Measurements from ENCODE around the gene MUC4. TPM values are rescaled to one million over a fixed set of nuclear protein-coding genes. Genes with fewer than 3 reads are reported as not detected.

MUC4 gene
- total and polyA plus RNA-seq, 2 of the 4 experiments (the other 2 are of a cell fraction): not detected

GRCh38 chr3:195844671-195845218, 33.0 kb upstream of the MUC4 start:
- intact Hi-C loops (cut with micrococcal nuclease) (no loop called here), dilution Hi-C loops (cut with HindIII; ENCODE audit: low sequenced_read_pairs, unreplicated experiment) (no loop called here), in situ Hi-C loops (cut with MboI; ENCODE audit: low sequenced_read_pairs) (no loop called here)
- H3K36me3 ChIP-seq (ENCODE audit: control insufficient read depth, insufficient read depth, low read length): no peaks in the 10 kb centered on the region
- ATAC-seq (ENCODE audit: low read depth): no peak
- no peak overlapping the region for H3K14ac ChIP-seq (replicated peaks; ENCODE audit: low read depth, low read length)
- no CpG with 5 or more reads among the region's 7 CpGs for WGBS, 2 experiments (ENCODE audit: extremely low coverage in 2 of 2, insufficient read length in 1 of 2)
- no peak overlapping the region for H3K27ac ChIP-seq (ENCODE audit: insufficient read depth, low read length)
- H2BK120ac ChIP-seq (ENCODE audit: low read depth, low read length): no peak overlapping the region
- peaks cover 2% of the 10 kb centered on the region; the same call in 1 of the 2 replicates for H3K9me1 ChIP-seq (ENCODE audit: insufficient read depth, low read length)
- ChIA-PET CTCF (interaction anchor here (0.6 kb wide), 1 partner anchor 49 kb away, joined by 8 read pairs; no protein-coding TSS in a partner anchor), POLR2A (ENCODE audit: unreplicated experiment) (no interaction called here)
- H3K23ac ChIP-seq (ENCODE audit: low read depth, low read length): no peak overlapping the region
- no peak overlapping the region for H3K56ac ChIP-seq (ENCODE audit: extremely low read depth, insufficient read depth, low read length)
- H3K4me3 ChIP-seq (ENCODE audit: insufficient read depth, low read depth, low read length): no peak overlapping the region
- BruUV-seq (replicated peaks): no TSS peak
- H2BK15ac ChIP-seq (ENCODE audit: low read depth, low read length): no peak overlapping the region
- H4K20me1 ChIP-seq (ENCODE audit: insufficient read depth, low read length): no peaks in the 10 kb centered on the region
- no peaks in the 10 kb centered on the region for H3K9me3 ChIP-seq (ENCODE audit: control insufficient read depth, insufficient read depth, low read length)
- no peak overlapping the region for H3K4ac ChIP-seq (ENCODE audit: low read depth, low read length)
- no peak overlapping the region for H2AFZ ChIP-seq (replicated peaks; ENCODE audit: low read length, poor library complexity)
- H3K4me2 ChIP-seq (ENCODE audit: low read depth, low read length): no peak overlapping the region
- no peak overlapping the region for H4K91ac ChIP-seq (ENCODE audit: insufficient read depth, low read depth, low read length)
- H3K4me1 ChIP-seq (ENCODE audit: control insufficient read depth, insufficient read depth, low read length): 0 out of 2 replicates have a peak, but pooled peaks cover 2% of the 10 kb centered on the region
- H2AK5ac ChIP-seq (ENCODE audit: low read depth, low read length): no peak overlapping the region
- no peak for DNase-seq
- H2BK20ac ChIP-seq (ENCODE audit: low read depth, low read length): no peak overlapping the region
- H3K9ac ChIP-seq (ENCODE audit: low read depth, low read length): no peak overlapping the region
- no peaks in the 10 kb centered on the region for H3K79me1 ChIP-seq (ENCODE audit: low read depth in 1 of 2, low read length in 2 of 2)
- H3K27me3 ChIP-seq (ENCODE audit: control insufficient read depth, insufficient read depth, low read length): peaks cover 10% of the 10 kb centered on the region
- H2BK5ac ChIP-seq (ENCODE audit: low read depth, low read length, poor library complexity, severe bottlenecking): no peak overlapping the region
- H2AK9ac ChIP-seq (replicated peaks; ENCODE audit: low read depth, low read length, poor library complexity): no peak overlapping the region
- no peak overlapping the region for H4K5ac ChIP-seq (ENCODE audit: low read depth, low read length)
- TF ChIP-seq ELK1 (IDR thresholded peaks at IDR 0.05; ENCODE audit: borderline replicate concordance, low read depth, low read length) (no peak), CHD1 (IDR thresholded peaks at IDR 0.05; ENCODE audit: low read depth, low read length) (no peak), CEBPB (IDR thresholded peaks at IDR 0.05; ENCODE audit: low read depth, low read length) (peak; percentile 15; the same call in 1 of the 2 replicates), NFE2L2 (IDR thresholded peaks at IDR 0.05; ENCODE audit: low read depth, low read length) (no peak)
- H3K18ac ChIP-seq (ENCODE audit: low read depth, low read length): no peak overlapping the region
- H4K8ac ChIP-seq (ENCODE audit: low read depth in 2 of 2, low read length in 2 of 2): no peak overlapping the region

Data from IMR-90 (cell line).